ENCODE data around the gene RND1.
"Not testable (repeated sequence)": the region's sequence is repeated elsewhere in the genome, so short reads cannot be mapped to it uniquely, and the experiment has no call there.

RND1 gene

GRCh38 chr12:48866052-48866711, 512 bp upstream of the RND1 start:
- Histone ChIP-seq H3K27me3 (ENCODE audit: control insufficient read depth, insufficient read depth, low read length) (peaks cover 44% of the 10 kb centered on the region), H3K9ac (ENCODE audit: low read depth, low read length) (no peak overlapping the region), H3K9me3 (replicated peaks; ENCODE audit: low read length) (no peaks in the 10 kb centered on the region)

DNA sequence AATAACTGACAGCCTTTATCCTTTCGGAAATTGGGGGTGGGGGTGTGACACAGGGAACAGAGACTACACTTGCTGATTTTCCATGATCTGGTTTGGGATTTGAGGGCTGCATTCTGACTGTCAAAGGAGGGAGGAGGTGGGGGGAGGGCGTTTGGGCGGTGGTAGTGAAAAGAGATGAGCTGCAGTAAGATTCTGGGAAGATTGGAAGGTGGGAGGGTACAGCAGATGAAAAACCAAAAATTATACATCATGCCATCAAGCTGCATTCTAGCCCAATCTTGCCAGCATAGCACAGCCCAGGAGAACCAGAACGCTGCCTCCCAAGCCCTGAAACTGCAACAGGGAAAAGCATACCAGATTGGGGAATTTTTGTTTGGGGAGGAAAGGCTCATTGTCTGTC, 2.4 kb downstream of the RND1 start:
- no peaks in the 10 kb centered on the region for H3K9me3 ChIP-seq (replicated peaks; ENCODE audit: low read length)
- H3K4me3 ChIP-seq (ENCODE audit: low read length): no peak overlapping the region
- no peak overlapping the region for H3K9ac ChIP-seq (ENCODE audit: low read depth, low read length)
- H3K36me3 ChIP-seq (ENCODE audit: insufficient read depth, low read length): no peaks in the 10 kb centered on the region
- peaks cover 47% of the 10 kb centered on the region for H3K27me3 ChIP-seq (ENCODE audit: control insufficient read depth, insufficient read depth, low read length)
- H3K4me2 ChIP-seq (ENCODE audit: low read length): no peak overlapping the region
- H3K4me1 ChIP-seq (ENCODE audit: control insufficient read depth, insufficient read depth, low read length): peaks cover 5% of the 10 kb centered on the region

More at GRCh38 chr12:48866052-48866711, 512 bp upstream of the RND1 start:
- H3K4me2 ChIP-seq (ENCODE audit: low read length): peak overlapping the region; percentile 90
- no peaks in the 10 kb centered on the region for H3K36me3 ChIP-seq (ENCODE audit: insufficient read depth, low read length)
- H3K4me1 ChIP-seq (ENCODE audit: control insufficient read depth, insufficient read depth, low read length): peaks cover 5% of the 10 kb centered on the region
- peak overlapping the region; percentile 76 for H3K4me3 ChIP-seq (ENCODE audit: low read length)

GRCh38 chr12:48862760-48863159, 2.9 kb downstream of the RND1 start:
- no peak overlapping the region for H3K4me2 ChIP-seq (ENCODE audit: low read length)

GRCh38 chr12:48861111-48861510, 4.6 kb downstream of the RND1 start:
- H3K4me2 ChIP-seq (ENCODE audit: low read length): no peak overlapping the region
- no peak overlapping the region for H3K9ac ChIP-seq (ENCODE audit: low read depth, low read length)
- no peaks in the 10 kb centered on the region for H3K9me3 ChIP-seq (replicated peaks; ENCODE audit: low read length)
- peaks cover 5% of the 10 kb centered on the region for H3K4me1 ChIP-seq (ENCODE audit: control insufficient read depth, insufficient read depth, low read length)
- H3K36me3 ChIP-seq (ENCODE audit: insufficient read depth, low read length): no peaks in the 10 kb centered on the region
- H3K27me3 ChIP-seq (ENCODE audit: control insufficient read depth, insufficient read depth, low read length): peaks cover 54% of the 10 kb centered on the region
- no peak overlapping the region for H3K4me3 ChIP-seq (ENCODE audit: low read length)

More at GRCh38 chr12:48862760-48863159, 2.9 kb downstream of the RND1 start:
- Histone ChIP-seq H3K27me3 (ENCODE audit: control insufficient read depth, insufficient read depth, low read length) (peaks cover 47% of the 10 kb centered on the region), H3K4me1 (ENCODE audit: control insufficient read depth, insufficient read depth, low read length) (peaks cover 5% of the 10 kb centered on the region), H3K36me3 (ENCODE audit: insufficient read depth, low read length) (no peaks in the 10 kb centered on the region), H3K9me3 (replicated peaks; ENCODE audit: low read length) (no peaks in the 10 kb centered on the region), H3K9ac (ENCODE audit: low read depth, low read length) (no peak overlapping the region), H3K4me3 (ENCODE audit: low read length) (no peak overlapping the region)

GRCh38 chr12:48860236-48860635, 5.4 kb downstream of the RND1 start:
- H3K4me1 ChIP-seq (ENCODE audit: control insufficient read depth, insufficient read depth, low read length); H3K4me3 ChIP-seq (ENCODE audit: low read length); H3K9ac ChIP-seq (ENCODE audit: low read depth, low read length); H3K36me3 ChIP-seq (ENCODE audit: insufficient read depth, low read length); H3K4me2 ChIP-seq (ENCODE audit: low read length); H3K9me3 ChIP-seq (replicated peaks; ENCODE audit: low read length): not testable (repeated sequence)
- peaks cover 51% of the 10 kb centered on the region for H3K27me3 ChIP-seq (ENCODE audit: control insufficient read depth, insufficient read depth, low read length)

DNA sequence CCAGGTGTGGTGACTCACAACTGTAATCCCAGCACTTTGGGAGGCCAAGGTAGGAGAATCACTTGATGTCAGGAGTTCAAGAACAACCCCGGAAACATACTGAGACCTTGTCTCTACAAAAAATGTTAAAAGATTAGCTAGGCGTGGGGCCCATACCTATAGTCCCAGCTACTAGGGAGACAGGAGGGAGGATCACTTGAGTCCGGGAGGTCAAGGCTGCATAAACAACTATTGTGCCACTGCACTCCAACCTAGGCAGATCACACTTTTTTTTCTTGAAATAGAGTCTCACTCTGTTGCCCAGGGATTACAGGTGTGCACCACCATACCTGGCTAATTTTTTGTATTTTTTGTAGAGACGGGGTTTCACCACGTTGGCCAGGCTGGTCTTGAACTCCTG, 6.1 kb downstream of the RND1 start:
- Histone ChIP-seq H3K4me3 (ENCODE audit: low read length) (no peak overlapping the region), H3K36me3 (ENCODE audit: insufficient read depth, low read length) (no peaks in the 10 kb centered on the region), H3K4me2 (ENCODE audit: low read length) (no peak overlapping the region), H3K9me3 (replicated peaks; ENCODE audit: low read length) (no peaks in the 10 kb centered on the region), H3K27me3 (ENCODE audit: control insufficient read depth, insufficient read depth, low read length) (peaks cover 45% of the 10 kb centered on the region), H3K9ac (ENCODE audit: low read depth, low read length) (no peak overlapping the region), H3K4me1 (ENCODE audit: control insufficient read depth, insufficient read depth, low read length) (no peaks in the 10 kb centered on the region)

GRCh38 chr12:48858043-48858442, 7.6 kb downstream of the RND1 start:
- Histone ChIP-seq H3K4me2 (ENCODE audit: low read length) (no peak overlapping the region), H3K9ac (ENCODE audit: low read depth, low read length) (no peak overlapping the region), H3K4me1 (ENCODE audit: control insufficient read depth, insufficient read depth, low read length) (peaks cover 1% of the 10 kb centered on the region), H3K9me3 (replicated peaks; ENCODE audit: low read length) (no peaks in the 10 kb centered on the region), H3K4me3 (ENCODE audit: low read length) (no peak overlapping the region), H3K36me3 (ENCODE audit: insufficient read depth, low read length) (no peaks in the 10 kb centered on the region), H3K27me3 (ENCODE audit: control insufficient read depth, insufficient read depth, low read length) (peaks cover 29% of the 10 kb centered on the region)

GRCh38 chr12:48857278-48857994, 8.2 kb downstream of the RND1 start:
- Histone ChIP-seq H3K9me3 (replicated peaks; ENCODE audit: low read length) (no peaks in the 10 kb centered on the region), H3K4me2 (ENCODE audit: low read length) (no peak overlapping the region), H3K9ac (ENCODE audit: low read depth, low read length) (no peak overlapping the region), H3K36me3 (ENCODE audit: insufficient read depth, low read length) (no peaks in the 10 kb centered on the region), H3K27me3 (ENCODE audit: control insufficient read depth, insufficient read depth, low read length) (peaks cover 23% of the 10 kb centered on the region), H3K4me3 (ENCODE audit: low read length) (no peak overlapping the region), H3K4me1 (ENCODE audit: control insufficient read depth, insufficient read depth, low read length) (peaks cover 7% of the 10 kb centered on the region)

DNA sequence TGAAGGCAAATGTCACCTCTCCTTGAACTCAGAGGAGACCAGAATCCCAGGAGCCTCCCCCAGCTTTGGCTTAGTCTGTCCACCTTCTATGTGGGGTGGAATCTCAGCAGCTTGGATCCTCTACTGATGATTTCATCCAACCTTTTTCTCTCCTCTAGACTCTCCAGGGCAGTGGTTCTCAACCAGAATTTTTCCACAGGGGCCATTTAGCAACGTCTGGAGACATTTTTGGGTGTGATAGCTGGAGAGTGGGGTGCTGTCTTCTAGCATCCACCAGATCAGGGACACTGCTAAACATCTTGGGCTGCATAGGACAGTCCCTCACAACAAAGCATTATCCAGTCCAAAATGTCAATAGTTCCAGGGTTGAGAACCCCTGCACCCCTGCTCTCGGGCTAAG, 9.3 kb downstream of the RND1 start:
- Histone ChIP-seq H3K9ac (ENCODE audit: low read depth, low read length) (no peak overlapping the region), H3K4me2 (ENCODE audit: low read length) (no peak overlapping the region), H3K4me3 (ENCODE audit: low read length) (no peak overlapping the region), H3K9me3 (replicated peaks; ENCODE audit: low read length) (no peaks in the 10 kb centered on the region), H3K36me3 (ENCODE audit: insufficient read depth, low read length) (no peaks in the 10 kb centered on the region), H3K4me1 (ENCODE audit: control insufficient read depth, insufficient read depth, low read length) (peaks cover 9% of the 10 kb centered on the region), H3K27me3 (ENCODE audit: control insufficient read depth, insufficient read depth, low read length) (peaks cover 13% of the 10 kb centered on the region)

DNA sequence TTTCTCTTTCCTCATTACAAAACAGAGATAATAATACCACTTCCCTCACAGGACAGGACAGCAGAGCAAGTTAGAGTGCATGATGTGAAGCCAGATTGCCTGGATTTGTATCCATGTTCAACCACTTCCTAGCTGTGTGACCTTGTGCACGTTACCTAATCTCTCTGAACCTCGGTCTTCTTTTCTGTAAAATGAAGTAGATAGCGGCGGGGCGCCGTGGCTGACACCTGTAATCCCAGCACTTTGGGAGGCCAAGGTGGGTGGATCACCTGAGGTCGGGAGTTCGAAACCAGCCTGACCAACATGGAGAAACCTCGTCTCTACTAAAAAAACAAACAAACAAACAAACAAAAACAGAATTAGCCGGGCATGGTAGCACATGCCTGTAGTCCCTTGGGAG, 10.7 kb downstream of the RND1 start:
- not testable (repeated sequence) for H3K36me3 ChIP-seq (ENCODE audit: insufficient read depth, low read length); H3K4me2 ChIP-seq (ENCODE audit: low read length); H3K4me3 ChIP-seq (ENCODE audit: low read length); H3K27me3 ChIP-seq (ENCODE audit: control insufficient read depth, insufficient read depth, low read length); H3K9ac ChIP-seq (ENCODE audit: low read depth, low read length); H3K9me3 ChIP-seq (replicated peaks; ENCODE audit: low read length)
- H3K4me1 ChIP-seq (ENCODE audit: control insufficient read depth, insufficient read depth, low read length): peaks cover 20% of the 10 kb centered on the region

DNA sequence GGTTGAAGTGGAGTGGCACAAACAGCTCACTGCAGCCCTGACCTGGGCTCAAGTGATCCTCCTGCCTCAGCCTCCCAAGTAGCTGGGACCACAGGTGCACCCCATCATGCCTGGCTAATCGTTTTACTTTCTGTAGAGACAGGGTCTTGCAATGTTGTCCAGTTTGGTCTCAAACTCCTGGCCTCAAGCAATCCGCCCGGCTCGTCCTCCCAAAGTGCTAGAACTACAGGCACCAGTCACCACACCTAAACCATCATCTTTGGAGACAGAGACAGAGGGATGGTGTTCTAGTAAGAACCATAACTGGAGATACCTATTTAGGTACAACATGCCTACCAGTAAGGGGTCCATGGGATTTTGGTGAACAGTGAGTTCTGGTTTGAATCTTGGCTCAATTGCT, 11.2 kb downstream of the RND1 start:
- Histone ChIP-seq H3K36me3 (ENCODE audit: insufficient read depth, low read length) (no peaks in the 10 kb centered on the region), H3K4me2 (ENCODE audit: low read length) (no peak overlapping the region), H3K9ac (ENCODE audit: low read depth, low read length) (no peak overlapping the region), H3K4me3 (ENCODE audit: low read length) (no peak overlapping the region), H3K27me3 (ENCODE audit: control insufficient read depth, insufficient read depth, low read length) (peaks cover 7% of the 10 kb centered on the region), H3K9me3 (replicated peaks; ENCODE audit: low read length) (no peaks in the 10 kb centered on the region), H3K4me1 (ENCODE audit: control insufficient read depth, insufficient read depth, low read length) (peaks cover 20% of the 10 kb centered on the region)

All from skeletal muscle satellite cell (primary cell).